CD4-positive, alpha-beta T cell treated with Interferon alpha-2 for 1 hour (primary cell): ENCODE measurements around the gene IPMK.
"Not testable (repeated sequence)": the region's sequence is repeated elsewhere in the genome, so short reads cannot be mapped to it uniquely, and the experiment has no call there.

Source experiments
- DNase-seq, 2 donors: peaks; one replicate each; pipeline ENCODE4 v3.0.0-alpha.2; 2020 to 2022

Gene IPMK

GRCh38 chr10:58266826-58267712 lies 625 bp downstream of the IPMK start:
- DNase-seq, result peak; percentile 56 to 69

- DNase-seq, result peak; percentile 16 to 56
Observed at GRCh38 chr10:58266003-58266825, 1.5 kb downstream of the IPMK start.

GRCh38 chr10:58265249-58265648 lies 2.4 kb downstream of the IPMK start:
- DNase-seq, result no peak

- no peak for DNase-seq
Observed at GRCh38 chr10:58264780-58265179, 2.9 kb downstream of the IPMK start.

- no peak for DNase-seq
Observed at GRCh38 chr10:58262766-58263165, 4.9 kb downstream of the IPMK start.

GRCh38 chr10:58260334-58260733 lies 7.4 kb downstream of the IPMK start:
- no peak for DNase-seq

- DNase-seq, result no peak
Observed at GRCh38 chr10:58258977-58259692, 8.6 kb downstream of the IPMK start.

GRCh38 chr10:58256013-58256780 lies 11.5 kb downstream of the IPMK start:
- DNase-seq, result not testable (repeated sequence)

- DNase-seq, result no peak
Observed at GRCh38 chr10:58254644-58255043, 13.1 kb downstream of the IPMK start.

- DNase-seq, result no peak
Observed at GRCh38 chr10:58253184-58253583, 14.5 kb downstream of the IPMK start.

- not testable (repeated sequence) for DNase-seq
Observed at GRCh38 chr10:58244666-58245065, 23.0 kb downstream of the IPMK start.

GRCh38 chr10:58244242-58244641 lies 23.5 kb downstream of the IPMK start:
- not testable (repeated sequence) for DNase-seq

GRCh38 chr10:58243801-58244200 lies 23.9 kb downstream of the IPMK start:
- not testable (repeated sequence) for DNase-seq

GRCh38 chr10:58243269-58243668 lies 24.4 kb downstream of the IPMK start:
- no peak for DNase-seq

GRCh38 chr10:58241346-58241745 lies 26.3 kb downstream of the IPMK start:
- no peak for DNase-seq

GRCh38 chr10:58240531-58240930 lies 27.2 kb downstream of the IPMK start:
- no peak for DNase-seq

- no peak for DNase-seq
Observed at GRCh38 chr10:58239561-58240169, 28.0 kb downstream of the IPMK start.

- DNase-seq, result no peak
Observed at GRCh38 chr10:58237014-58237834, 30.5 kb downstream of the IPMK start.

- DNase-seq, result not testable (repeated sequence)
Observed at GRCh38 chr10:58229856-58230255, 37.8 kb downstream of the IPMK start.

- no peak for DNase-seq
Observed at GRCh38 chr10:58225654-58226053, 42.0 kb downstream of the IPMK start.
